GM18507 (cell line): ENCODE results near the gene TEAD3.
"Not testable (repeated sequence)": the region's sequence is repeated elsewhere in the genome, so short reads cannot be mapped to it uniquely, and the experiment has no call there.

ENCODE experiments used
- DNase-seq: peaks from one replicate; pipeline ENCODE4 v3.0.0; 2011; ENCODE audit warnings: low read depth; ENCODE audit not compliant: insufficient read length; ENCODE audit errors: extremely low spot score
- FAIRE-seq: peaks from 2 replicates; lab custom pipeline; 2011; peaks lifted over from hg19 to GRCh38; lab: Jason Lieb, UNC

Gene TEAD3

DNA sequence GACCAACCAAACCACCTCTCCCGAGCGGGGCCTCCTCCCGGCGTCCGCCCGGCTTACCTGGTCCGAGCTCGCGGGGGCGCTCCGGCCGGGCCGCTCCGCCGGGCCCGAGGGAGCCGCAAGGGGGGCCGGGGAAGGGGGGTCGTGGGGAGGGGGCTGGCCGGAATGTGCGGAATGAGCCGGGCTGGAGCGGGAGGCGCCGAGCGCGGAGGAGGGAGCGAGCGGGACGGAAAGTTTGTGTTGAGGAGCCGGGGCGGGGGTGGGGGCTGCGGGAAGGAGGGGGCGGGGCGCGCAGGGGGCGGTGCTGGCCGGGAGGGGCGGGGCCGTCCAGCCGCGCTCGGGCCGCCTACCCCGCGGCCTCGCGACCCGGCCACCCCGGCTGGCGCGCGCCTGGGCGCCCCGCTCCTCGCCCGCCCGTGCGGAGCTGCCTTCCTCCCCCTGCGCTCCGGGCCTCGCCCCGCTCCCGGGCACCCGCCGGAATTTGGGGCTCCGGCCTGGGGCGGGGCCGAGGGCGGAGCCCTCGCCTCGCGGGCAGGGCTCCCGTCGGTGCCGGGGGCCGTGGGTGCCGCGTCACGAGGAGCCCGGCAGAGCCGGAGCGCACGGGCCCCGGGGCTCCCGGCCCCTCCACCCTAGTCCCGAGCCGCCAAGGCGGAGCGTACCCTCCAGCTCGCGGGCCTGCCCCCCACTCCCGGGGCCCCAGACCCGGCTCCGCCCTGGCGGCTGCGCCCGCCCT, at the start of gene TEAD3:
TEAD3 (minus strand) TSS at position 239 of the 730 bp plus-strand sequence.
- DNase-seq (peak; percentile 73), FAIRE-seq (no peak)

DNA sequence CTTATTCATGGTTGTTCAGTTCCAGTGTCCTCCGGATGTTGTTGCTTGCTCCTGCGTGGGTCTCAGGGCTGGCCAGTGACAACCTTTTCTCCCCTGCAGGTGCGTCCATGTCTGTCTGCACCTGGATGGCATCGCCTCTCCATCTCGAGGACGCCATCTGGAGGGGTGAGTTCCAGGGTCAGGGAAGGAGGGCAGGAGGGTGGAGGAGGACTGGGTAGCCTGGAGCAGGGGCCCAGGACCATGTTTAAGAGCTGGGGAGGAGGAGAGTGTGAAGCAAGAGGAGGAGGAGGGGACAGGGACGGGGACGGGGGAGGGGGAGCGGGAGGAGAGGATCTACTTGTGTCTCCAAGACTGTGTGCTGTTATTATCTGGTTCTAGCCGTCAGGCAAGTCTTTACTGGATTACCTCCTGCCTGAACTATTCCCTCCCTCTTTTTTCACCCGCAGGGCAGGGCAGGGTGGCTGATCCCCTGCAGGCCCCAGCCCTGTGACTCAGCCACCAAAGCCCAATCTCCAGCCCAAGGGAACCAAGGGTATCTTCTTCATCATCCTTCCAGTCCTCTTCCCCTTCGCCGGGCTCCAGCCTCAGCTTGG, 48.0 kb upstream of the TEAD3 start:
- DNase-seq = no peak
- FAIRE-seq = no peak

DNA sequence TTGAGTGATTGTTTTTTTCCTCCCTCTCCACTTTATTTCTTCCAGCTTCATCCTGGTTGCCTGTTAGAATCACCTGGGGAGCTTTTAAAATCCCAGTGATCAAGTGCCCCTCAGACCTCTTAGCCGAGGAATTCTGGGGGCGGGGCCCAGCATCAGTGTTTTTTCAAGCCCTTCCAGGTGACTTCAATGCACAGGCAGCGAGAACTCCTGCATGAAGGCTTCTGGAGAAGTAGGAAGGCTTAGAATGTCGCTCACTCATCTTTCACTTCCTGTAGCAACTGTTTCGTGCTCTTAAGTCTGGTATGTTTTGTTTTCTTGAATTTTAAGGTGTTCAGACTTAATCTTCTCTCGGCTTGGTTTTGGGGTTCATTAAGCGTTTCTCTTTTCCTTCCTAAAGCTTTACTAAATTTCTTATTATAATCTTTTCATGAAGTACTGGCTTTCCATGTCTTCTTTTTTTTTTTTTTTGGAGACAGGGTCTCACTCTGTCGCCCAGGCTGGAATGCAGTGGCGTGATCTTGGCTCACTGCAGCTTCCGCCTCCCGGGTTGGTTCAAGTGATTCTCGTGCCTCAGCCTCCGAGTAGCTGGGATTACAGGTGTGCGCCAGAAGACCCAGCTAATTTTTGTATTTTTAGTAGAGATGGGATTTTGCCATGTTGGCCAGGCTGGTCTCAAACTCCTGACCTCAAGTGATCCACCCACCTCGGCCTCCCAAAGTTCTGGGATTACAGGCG, 46.7 kb upstream of the TEAD3 start:
- FAIRE-seq (no peak), DNase-seq (no peak)

DNA sequence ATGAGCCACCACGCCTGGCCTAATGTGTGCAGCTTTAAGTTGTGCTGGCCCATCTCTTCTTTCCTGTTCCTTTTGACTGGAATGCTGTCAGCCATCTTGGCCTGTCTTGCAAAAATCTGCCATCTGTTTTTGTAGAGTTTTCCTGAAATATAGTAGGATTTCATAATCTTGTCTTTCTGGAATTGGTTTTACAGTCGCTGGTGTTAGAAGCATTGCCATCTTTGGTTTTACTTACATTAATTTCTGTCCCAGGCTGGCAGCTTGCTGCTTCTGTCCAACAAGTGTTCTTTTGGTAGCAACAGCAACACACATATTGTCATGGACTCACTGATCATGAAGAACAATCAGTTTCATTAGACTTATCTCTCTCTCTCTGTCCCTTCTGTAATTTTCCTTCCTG, 45.0 kb upstream of the TEAD3 start:
- DNase-seq = no peak
- no peak for FAIRE-seq

DNA sequence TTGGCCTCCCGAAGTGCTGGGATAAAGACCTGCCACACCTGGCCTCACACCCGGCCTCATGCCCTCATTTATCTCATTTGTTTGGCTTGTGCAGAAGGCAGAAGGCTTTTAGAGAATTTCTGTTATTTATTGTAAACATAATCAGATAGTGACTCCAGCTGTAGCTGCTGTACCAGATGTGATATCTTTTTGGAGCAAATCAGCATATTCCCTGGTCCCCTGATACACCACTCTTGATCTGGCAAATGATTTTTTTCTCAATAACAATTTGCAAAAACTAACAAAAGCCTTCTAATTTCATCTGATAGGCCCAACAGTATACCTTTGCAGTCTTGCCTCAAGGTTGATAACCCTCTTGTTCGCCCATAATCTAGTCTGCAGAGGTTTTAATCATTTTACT, 42.3 kb upstream of the TEAD3 start:
- FAIRE-seq = no peak
- no peak for DNase-seq

- not testable (repeated sequence) for FAIRE-seq, DNase-seq
These were observed 39.0 kb upstream of the TEAD3 start for GRCh38 chr6:35535847-35536246.

DNA sequence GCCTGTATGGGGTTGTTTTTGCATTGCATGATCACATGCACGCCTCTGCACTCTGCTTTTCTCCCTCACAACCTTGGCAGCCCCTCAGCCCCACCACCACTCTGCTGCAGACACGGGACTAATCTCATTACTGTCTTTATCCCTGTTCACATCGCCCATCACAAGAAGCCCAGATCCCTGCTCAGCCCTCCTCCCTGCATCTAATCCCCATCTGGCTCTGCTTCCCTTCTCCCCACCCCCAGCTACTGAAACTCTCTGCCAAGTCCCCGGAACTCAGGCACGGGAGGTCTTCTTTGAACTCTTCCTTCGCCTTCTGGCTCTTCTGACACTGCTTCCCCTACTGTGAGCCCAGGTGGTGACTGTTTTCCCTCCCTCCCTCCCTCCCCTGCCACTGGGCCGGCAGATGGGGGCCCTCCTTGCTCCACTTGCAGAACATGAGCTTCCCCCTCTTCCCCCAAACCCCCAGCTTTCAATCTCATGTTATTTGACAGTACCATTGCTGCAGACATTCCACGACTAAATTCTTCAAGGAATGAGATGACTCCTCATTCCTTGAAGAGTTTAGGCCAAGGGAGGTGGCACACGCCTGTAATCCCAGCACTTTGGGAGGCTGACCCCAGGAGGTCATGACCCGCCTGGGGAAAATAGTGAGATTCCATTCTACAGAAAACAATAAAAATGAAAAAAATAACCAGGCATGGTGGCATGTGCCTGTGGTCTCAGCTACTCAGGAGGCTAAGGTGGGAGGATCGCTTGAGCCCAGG, 37.7 kb upstream of the TEAD3 start:
- FAIRE-seq = no peak
- DNase-seq = no peak

DNA sequence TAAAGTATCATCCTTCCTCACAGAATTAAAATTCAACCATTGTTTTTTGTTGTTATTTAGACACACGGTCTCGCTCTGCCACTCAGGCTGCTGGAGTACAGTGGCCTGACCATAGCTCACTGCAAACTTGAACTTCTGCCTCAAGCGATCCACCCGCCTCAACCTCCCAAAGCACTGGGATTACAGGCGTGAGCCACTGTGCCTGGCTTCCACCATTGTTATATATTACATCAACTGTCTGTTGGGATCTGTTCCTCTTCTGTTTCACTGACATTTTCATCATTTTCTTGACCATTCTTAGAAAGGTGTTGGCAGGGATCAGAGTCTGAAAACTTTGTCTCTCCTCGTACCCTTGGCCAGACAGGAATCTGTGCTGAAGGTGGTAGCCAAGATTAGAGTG, 37.1 kb upstream of the TEAD3 start:
- DNase-seq = no peak
- FAIRE-seq = no peak

DNA sequence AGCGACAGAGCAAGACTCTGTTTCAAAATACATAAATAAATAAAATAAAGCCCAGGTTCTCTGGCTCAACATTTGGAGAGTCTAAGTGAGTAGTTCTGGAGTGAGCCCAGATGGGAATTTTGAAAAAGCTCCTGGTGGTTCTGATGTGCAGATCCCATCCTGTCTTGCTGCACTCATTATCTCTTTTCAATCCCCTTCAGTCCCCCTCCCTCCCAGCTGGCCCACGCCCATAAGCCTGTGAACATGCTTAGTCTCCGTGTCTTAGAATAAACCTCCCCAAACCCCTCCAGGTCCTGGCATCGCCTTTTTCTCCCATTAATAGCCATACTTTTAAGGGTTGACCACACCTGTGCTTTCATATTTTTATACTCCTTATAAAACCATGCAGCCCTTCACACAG, 35.2 kb upstream of the TEAD3 start:
- FAIRE-seq (no peak), DNase-seq (no peak)

DNA sequence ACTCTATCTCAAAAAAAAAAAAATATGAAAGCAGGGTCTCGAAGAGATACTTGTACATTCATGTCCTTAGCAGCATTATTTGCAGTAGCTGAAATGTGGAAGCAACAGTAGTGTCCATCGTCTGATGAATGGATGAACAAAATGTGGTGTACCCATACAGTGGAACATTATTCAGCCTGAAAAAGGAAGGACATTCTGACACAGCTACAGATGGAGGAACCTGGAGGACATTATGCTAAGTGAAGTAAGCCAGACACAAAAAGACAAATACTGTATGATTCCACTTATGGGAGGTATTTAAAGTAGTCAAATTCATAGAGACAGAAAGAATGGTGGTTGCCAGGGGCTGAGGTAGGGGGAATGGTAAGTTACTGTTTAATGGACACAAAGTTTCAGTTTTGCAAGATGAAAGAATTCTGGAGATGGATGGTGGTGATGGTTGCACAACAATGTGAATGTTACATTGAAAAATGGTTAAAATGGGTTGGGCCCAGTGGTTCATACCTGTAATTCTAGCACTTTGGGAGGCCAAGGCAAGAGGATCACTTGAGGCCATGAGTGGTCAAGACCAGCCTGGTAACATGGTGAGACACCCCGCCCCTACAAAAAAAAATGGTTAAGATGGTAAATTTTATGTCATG, 27.6 kb upstream of the TEAD3 start:
- DNase-seq (no peak), FAIRE-seq (no peak)

GRCh38 chr6:35522660-35523658, 26.1 kb upstream of the TEAD3 start:
- DNase-seq (peak; percentile 62), FAIRE-seq (peak; percentile 26)

- DNase-seq (no peak), FAIRE-seq (no peak)
These were observed 25.3 kb upstream of the TEAD3 start for GRCh38 chr6:35522151-35522550.

DNA sequence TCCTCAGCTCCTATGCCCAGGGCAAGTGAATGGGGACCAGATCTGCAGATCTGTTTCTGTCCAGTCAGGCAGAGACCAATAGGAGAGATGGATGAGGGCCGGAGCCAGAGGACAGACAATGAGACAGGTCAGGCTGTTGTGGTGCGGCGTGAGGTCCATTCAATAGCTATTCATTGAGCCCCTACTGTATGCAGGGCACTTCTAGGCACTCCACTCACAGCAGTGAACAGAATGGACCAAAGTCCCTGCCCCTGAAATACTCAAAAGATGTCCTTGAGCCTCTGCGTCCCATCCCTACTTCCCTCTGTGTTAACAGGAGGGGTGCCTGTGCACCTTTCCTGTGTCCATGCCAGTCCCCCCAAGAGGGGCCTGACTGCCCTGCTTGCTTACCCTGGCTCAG, 24.4 kb upstream of the TEAD3 start:
- DNase-seq = no peak
- no peak for FAIRE-seq

DNA sequence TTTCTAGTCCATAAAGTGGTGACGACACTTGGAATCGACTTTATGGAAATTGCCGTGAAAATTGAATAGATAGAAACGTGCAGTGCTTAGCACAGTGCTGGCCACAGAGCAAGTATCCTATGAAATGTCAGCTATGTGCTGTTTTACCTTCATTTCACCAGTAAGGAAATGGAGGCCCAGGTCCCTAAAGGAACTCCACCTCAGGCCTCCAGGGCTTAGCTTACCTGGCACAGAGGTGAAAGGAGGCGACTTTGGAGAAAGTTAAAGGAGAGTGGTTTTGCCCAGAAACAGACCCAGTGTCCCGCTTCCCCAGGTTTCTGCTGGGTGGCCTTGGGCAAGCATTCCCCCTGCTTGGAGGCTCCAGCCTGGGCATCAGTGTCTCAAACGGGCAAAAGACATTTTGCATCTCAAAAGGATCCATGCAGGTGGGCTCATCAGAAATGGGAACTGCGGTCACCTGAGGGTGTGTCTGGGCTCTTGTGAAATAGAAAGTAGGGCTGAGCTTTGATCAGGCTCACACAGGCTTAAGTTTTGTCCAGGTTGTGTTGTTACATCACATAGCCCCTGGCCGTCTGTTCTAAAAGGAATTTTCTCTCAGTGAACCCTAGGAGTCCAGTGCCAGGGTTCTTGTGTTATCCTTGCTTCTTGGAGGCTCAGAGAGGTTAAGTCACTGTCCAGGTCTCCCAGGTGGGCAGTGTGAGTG, 22.6 kb upstream of the TEAD3 start:
- no peak for DNase-seq
- no peak for FAIRE-seq

DNA sequence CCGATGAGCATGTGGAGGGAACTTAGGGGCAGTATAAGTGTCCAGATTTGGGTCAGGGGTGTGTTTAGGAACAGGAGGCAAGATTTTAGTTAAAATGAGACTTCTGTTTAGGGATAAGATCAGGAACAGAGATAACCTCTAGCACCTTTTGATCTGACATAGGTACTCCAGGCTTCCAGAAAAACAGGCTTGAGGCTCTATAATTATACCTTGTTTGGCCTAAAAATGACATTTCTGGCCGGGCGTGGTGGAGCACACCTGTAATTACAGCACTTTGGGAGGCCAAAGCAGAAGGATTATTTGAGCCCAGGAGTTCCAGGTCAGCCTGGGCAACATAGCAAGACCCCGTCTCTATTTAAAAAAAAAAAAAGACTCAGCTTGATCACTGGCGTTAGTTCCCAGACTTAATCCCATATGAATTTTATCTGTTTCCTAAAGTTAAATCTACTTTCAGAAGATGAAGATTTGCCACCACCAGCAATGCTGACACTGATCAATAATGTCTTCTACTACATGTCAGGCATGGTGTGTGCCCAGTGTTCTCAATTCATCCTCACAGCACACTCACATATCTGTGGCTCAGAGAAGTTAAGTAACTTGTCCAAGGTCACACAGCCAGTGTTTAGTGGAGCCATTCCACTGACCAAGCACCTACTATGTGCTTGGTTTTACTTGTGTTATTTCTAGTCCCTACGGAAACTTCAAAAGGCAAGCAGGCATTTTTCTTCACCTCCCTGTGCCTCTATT, 21.9 kb upstream of the TEAD3 start:
- no peak for FAIRE-seq
- DNase-seq = no peak

- DNase-seq, FAIRE-seq: not testable (repeated sequence)
These were observed 21.1 kb upstream of the TEAD3 start for GRCh38 chr6:35517978-35518377.

- FAIRE-seq = no peak
- no peak for DNase-seq
These were observed 19.8 kb upstream of the TEAD3 start for GRCh38 chr6:35516712-35517111.
